Neural cell (in vitro differentiated cells): ENCODE data around the gene PHACTR2. TPM values are rescaled to one million over a fixed set of nuclear protein-coding genes. Genes with fewer than 3 reads are reported as not detected.

Source experiments
- H2AFZ ChIP-seq: fragments of 200-600, 300-800 bp; sonication (generic), shearing (Covaris generic); 2 replicates; pipeline ENCODE4 v1.6.0; 2014; ENCODE audit warnings: low read depth, mild to moderate bottlenecking, antibody characterized with exemption, low read length, moderate library complexity
- H3F3A ChIP-seq: fragments of 200-600 bp; shearing (Covaris generic); 2 replicates; pipeline ENCODE4 v1.6.1; 2016; ENCODE audit warnings: mild to moderate bottlenecking, moderate library complexity, mixed read lengths, antibody characterized with exemption, low read length; ENCODE audit not compliant: insufficient read depth, poor library complexity, severe bottlenecking
- H3K27ac ChIP-seq: fragments of 200-600, 300-800 bp; sonication (generic), shearing (Covaris generic); 2 replicates; pipeline ENCODE4 v1.5.1; 2014; ENCODE audit warnings: mild to moderate bottlenecking, low read length, moderate library complexity
- H3K27me3 ChIP-seq: fragments of 300-800, 200-600 bp; sonication (generic), shearing (Covaris generic); 2 replicates; pipeline ENCODE4 v1.6.0; 2014; ENCODE audit warnings: mild to moderate bottlenecking, low read depth, low read length, moderate library complexity; ENCODE audit not compliant: insufficient read depth
- H3K36me3 ChIP-seq: fragments of 300-800, 200-600 bp; sonication (generic), shearing (Covaris generic); 2 replicates; pipeline ENCODE4 v1.5.1; 2014; ENCODE audit warnings: mild to moderate bottlenecking, antibody characterized with exemption, low read length, moderate library complexity; ENCODE audit not compliant: insufficient read depth
- H3K4me2 ChIP-seq: fragments of 300-800, 200-600 bp; sonication (generic), shearing (Covaris generic); 2 replicates; pipeline ENCODE4 v1.6.0; 2014; ENCODE audit warnings: mild to moderate bottlenecking, low read length
- H3K4me3 ChIP-seq: fragments of 300-800, 200-600 bp; sonication (generic), shearing (Covaris generic); 2 replicates; pipeline ENCODE4 v1.5.1; 2014; ENCODE audit warnings: mild to moderate bottlenecking, low read length, moderate library complexity
- H3K79me2 ChIP-seq: fragments of 200-600 bp; shearing (Covaris generic); replicated peaks from 2 replicates; pipeline ENCODE4 v1.6.0; 2014; ENCODE audit warnings: mild to moderate bottlenecking, low read length, moderate library complexity; ENCODE audit not compliant: insufficient read depth
- H3K9ac ChIP-seq: fragments of 300-800, 200-600 bp; sonication (generic), shearing (Covaris generic); 2 replicates; pipeline ENCODE4 v1.6.1; 2016; ENCODE audit warnings: mild to moderate bottlenecking, low read length, mixed read lengths
- H3K9me2 ChIP-seq: fragments of 200-600 bp; shearing (Covaris generic); 2 replicates; pipeline ENCODE4 v1.6.1; 2016; ENCODE audit warnings: mild to moderate bottlenecking, low read length, mixed read lengths; ENCODE audit not compliant: insufficient read depth
- H3K9me3 ChIP-seq: fragments of 200-600, 300-800 bp; sonication (generic), shearing (Covaris generic); 2 replicates; pipeline ENCODE4 v1.6.1; 2016; ENCODE audit warnings: mild to moderate bottlenecking, mixed run types, low read length, moderate library complexity, mixed read lengths
- H4K20me1 ChIP-seq: fragments of 200-600 bp; shearing (Covaris generic); 2 replicates; pipeline ENCODE4 v1.6.1; 2016; ENCODE audit warnings: mild to moderate bottlenecking, mixed run types; ENCODE audit not compliant: insufficient read depth
- EP300 ChIP-seq: fragments of 450-650 bp; conservative IDR thresholded peaks from 2 replicates; pipeline ENCODE4 v1.6.1; 2014; ENCODE audit warnings: antibody characterized with exemption, mild to moderate bottlenecking, moderate library complexity; ENCODE audit not compliant: poor library complexity, severe bottlenecking
- EZH2 ChIP-seq: fragments of 200-600, 300-800 bp; shearing (Covaris generic), sonication (generic); IDR thresholded peaks from 2 replicates; pipeline ENCODE4 v1.6.1; 2014; ENCODE audit warnings: antibody characterized with exemption, low read length, borderline replicate concordance, mild to moderate bottlenecking; ENCODE audit not compliant: insufficient read depth, poor library complexity, severe bottlenecking
- MXI1 ChIP-seq: fragments of 450-650 bp; conservative IDR thresholded peaks from 2 replicates; pipeline ENCODE4 v1.6.1; 2014; ENCODE audit warnings: antibody characterized with exemption, mild to moderate bottlenecking; ENCODE audit not compliant: poor library complexity, severe bottlenecking
- POLR2AphosphoS5 ChIP-seq: IDR thresholded peaks from 2 replicates; pipeline ENCODE4 v1.6.1; 2012
- RAD21 ChIP-seq: fragments of 450-650 bp; conservative IDR thresholded peaks from 2 replicates; pipeline ENCODE4 v1.6.1; 2014; ENCODE audit warnings: antibody characterized with exemption, mild to moderate bottlenecking, moderate library complexity
- SMC3 ChIP-seq: fragments of 450-650 bp; conservative IDR thresholded peaks from 2 replicates; pipeline ENCODE4 v1.6.1; 2014; ENCODE audit warnings: antibody characterized with exemption, mild to moderate bottlenecking, moderate library complexity; ENCODE audit not compliant: poor library complexity
- TAF1 ChIP-seq: IDR thresholded peaks from 2 replicates; pipeline ENCODE4 v1.6.1; 2012; ENCODE audit warnings: low read depth
- polyA plus RNA-seq: library from polyadenylated mRNA; depleted of rRNA; stranded (reverse); fragments of >200 nt; gene quantifications from 2 replicates; pipeline ENCODE4 v1.2.3, GENCODE V29; 2014
- TF ChIP-seq, protein P1 (sequence below): IDR thresholded peaks from 2 replicates; pipeline ENCODE4 v1.6.1; 2012; ENCODE audit warnings: borderline replicate concordance
- TF ChIP-seq, protein P2 (sequence below): fragments of 450-650 bp; IDR thresholded peaks from 2 replicates; pipeline ENCODE4 v1.5.1; 2014; ENCODE audit warnings: antibody characterized with exemption, mild to moderate bottlenecking, moderate library complexity; ENCODE audit not compliant: poor library complexity, severe bottlenecking

PHACTR2 gene
- polyA plus RNA-seq, 1 donor from 2014 or later: 2.8 TPM

- Histone ChIP-seq H3K4me3 (no peak overlapping the region), H4K20me1 (no peaks in the 10 kb centered on the region), H3F3A (no peaks in the 10 kb centered on the region), H2AFZ (no peak overlapping the region), H3K36me3 (peaks cover 23% of the 10 kb centered on the region), H3K9me3 (no peaks in the 10 kb centered on the region), H3K9me2 (no peaks in the 10 kb centered on the region), H3K27ac (no peak overlapping the region), H3K27me3 (no peaks in the 10 kb centered on the region), H3K4me2 (no peak overlapping the region), H3K9ac (no peak overlapping the region), H3K79me2 (no peaks in the 10 kb centered on the region)
- TF ChIP-seq RAD21 (no peak), TAF1 (no peak), MXI1 (no peak), EZH2 (no peak), SMC3 (no peak), POLR2AphosphoS5 (no peak), EP300 (no peak)
- TF ChIP-seq, protein P1, sequence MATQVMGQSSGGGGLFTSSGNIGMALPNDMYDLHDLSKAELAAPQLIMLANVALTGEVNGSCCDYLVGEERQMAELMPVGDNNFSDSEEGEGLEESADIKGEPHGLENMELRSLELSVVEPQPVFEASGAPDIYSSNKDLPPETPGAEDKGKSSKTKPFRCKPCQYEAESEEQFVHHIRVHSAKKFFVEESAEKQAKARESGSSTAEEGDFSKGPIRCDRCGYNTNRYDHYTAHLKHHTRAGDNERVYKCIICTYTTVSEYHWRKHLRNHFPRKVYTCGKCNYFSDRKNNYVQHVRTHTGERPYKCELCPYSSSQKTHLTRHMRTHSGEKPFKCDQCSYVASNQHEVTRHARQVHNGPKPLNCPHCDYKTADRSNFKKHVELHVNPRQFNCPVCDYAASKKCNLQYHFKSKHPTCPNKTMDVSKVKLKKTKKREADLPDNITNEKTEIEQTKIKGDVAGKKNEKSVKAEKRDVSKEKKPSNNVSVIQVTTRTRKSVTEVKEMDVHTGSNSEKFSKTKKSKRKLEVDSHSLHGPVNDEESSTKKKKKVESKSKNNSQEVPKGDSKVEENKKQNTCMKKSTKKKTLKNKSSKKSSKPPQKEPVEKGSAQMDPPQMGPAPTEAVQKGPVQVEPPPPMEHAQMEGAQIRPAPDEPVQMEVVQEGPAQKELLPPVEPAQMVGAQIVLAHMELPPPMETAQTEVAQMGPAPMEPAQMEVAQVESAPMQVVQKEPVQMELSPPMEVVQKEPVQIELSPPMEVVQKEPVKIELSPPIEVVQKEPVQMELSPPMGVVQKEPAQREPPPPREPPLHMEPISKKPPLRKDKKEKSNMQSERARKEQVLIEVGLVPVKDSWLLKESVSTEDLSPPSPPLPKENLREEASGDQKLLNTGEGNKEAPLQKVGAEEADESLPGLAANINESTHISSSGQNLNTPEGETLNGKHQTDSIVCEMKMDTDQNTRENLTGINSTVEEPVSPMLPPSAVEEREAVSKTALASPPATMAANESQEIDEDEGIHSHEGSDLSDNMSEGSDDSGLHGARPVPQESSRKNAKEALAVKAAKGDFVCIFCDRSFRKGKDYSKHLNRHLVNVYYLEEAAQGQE: no peak
- TF ChIP-seq, protein P2, sequence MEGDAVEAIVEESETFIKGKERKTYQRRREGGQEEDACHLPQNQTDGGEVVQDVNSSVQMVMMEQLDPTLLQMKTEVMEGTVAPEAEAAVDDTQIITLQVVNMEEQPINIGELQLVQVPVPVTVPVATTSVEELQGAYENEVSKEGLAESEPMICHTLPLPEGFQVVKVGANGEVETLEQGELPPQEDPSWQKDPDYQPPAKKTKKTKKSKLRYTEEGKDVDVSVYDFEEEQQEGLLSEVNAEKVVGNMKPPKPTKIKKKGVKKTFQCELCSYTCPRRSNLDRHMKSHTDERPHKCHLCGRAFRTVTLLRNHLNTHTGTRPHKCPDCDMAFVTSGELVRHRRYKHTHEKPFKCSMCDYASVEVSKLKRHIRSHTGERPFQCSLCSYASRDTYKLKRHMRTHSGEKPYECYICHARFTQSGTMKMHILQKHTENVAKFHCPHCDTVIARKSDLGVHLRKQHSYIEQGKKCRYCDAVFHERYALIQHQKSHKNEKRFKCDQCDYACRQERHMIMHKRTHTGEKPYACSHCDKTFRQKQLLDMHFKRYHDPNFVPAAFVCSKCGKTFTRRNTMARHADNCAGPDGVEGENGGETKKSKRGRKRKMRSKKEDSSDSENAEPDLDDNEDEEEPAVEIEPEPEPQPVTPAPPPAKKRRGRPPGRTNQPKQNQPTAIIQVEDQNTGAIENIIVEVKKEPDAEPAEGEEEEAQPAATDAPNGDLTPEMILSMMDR: no peak
These were observed 179.9 kb downstream of the PHACTR2 start for GRCh38 chr6:143857651-143858050.

GRCh38 chr6:143859891-143860660 is 182.3 kb downstream of the PHACTR2 start:
- H3K4me3 ChIP-seq: no peak overlapping the region
- no peaks in the 10 kb centered on the region for H3K9me2 ChIP-seq
- no peak overlapping the region for H2AFZ ChIP-seq
- H3F3A ChIP-seq: no peaks in the 10 kb centered on the region
- H3K27me3 ChIP-seq: no peaks in the 10 kb centered on the region
- no peak overlapping the region for H3K9ac ChIP-seq
- H4K20me1 ChIP-seq: no peaks in the 10 kb centered on the region
- no peaks in the 10 kb centered on the region for H3K9me3 ChIP-seq
- peaks cover 28% of the 10 kb centered on the region for H3K36me3 ChIP-seq
- no peak for TF ChIP-seq MXI1
- TF ChIP-seq, protein P1: no peak
- no peak for TF ChIP-seq POLR2AphosphoS5
- TF ChIP-seq EZH2: no peak
- no peak for TF ChIP-seq RAD21
- no peak for TF ChIP-seq SMC3
- no peak for TF ChIP-seq EP300
- TF ChIP-seq, protein P2: no peak
- no peak for TF ChIP-seq TAF1
- H3K79me2 ChIP-seq: no peaks in the 10 kb centered on the region
- H3K27ac ChIP-seq: no peak overlapping the region
- H3K4me2 ChIP-seq: no peak overlapping the region
